ENCODE measurements around the gene PDIA6. TPM values are rescaled to one million over a fixed set of nuclear protein-coding genes. Genes with fewer than 3 reads are reported as not detected.
"Not testable (repeated sequence)": the region's sequence is repeated elsewhere in the genome, so short reads cannot be mapped to it uniquely, and the experiment has no call there.

Gene PDIA6
- total RNA-seq, 1 donor from 2014 or later: 102 TPM

- DNase-seq: not testable (repeated sequence)
These were observed 31.8 kb downstream of the PDIA6 start for GRCh38 chr2:10780821-10781220.

DNA sequence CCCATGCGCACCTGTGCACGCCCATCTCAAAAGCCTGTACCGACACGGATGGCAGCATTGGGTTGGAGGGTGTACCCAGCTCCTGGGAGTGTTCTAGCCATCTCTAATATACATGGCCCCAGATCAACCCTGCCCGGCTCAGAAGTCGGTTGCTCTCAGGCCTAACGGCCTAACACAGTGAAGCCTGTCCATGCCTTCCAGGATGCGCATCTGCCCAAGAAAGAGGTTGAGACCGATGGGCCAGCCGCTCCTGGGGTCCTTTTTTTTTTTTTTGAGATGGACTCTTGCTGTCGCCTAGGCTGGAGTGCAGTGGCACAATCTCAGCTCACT lies 32.1 kb downstream of the PDIA6 start:
- no peak for DNase-seq

DNA sequence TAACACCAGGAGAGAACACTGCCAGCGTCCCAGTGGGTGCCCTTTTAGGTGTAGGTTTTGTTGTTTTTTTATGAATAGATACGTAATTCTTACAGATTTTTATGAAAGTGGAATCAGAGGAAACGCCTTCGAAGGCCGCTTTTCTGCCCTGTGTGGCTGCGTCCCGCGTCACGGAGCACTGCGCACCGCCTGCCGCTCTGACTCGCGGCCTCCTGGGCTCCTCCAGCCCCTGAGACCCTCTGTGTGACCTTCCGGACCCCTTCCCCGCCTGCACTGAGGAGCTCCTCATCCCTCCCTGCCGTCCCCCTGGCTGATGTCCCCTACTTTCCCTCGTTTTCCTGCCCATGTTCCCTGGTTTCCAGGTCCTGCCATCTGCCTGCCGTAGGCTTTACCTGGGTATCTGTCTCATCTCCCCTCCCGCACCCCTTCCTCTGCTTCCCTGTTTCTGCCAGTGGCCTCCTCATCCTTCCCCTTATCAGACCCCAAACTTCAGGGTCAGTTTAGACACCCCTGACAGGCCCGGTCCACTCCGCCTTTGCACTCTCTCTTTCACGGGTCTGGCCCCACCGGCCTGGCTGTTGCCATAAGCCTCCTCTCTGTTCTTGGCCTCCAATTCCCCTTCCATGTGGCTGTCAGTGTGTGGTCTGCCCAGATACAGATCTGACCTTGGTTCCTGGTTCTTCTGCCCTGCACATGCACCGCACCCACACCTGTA lies 32.7 kb downstream of the PDIA6 start:
- DNase-seq: no peak

DNA sequence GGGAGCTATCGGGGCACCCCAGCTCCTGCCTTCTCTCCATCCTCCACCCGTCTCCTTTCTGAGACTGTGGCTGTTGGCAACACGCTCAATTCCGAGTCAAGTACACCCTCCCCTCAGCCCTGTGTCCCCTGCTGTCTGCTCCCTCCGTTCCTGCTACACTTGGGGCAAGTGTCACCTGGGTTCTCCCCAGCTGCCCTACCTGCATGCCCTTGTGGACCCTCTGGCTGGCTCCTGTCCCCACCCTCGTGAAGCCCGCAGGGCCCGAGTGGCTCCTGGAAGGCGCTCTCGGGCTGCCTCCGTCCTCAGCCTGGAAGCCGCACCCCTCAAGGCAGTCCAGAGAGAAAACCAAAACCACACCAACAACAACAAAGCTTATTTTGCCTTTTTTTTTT lies 33.9 kb downstream of the PDIA6 start:
- no peak for DNase-seq

GRCh38 chr2:10777842-10778723 lies 34.5 kb downstream of the PDIA6 start:
- no peak for DNase-seq

- DNase-seq: no peak
These were observed 35.3 kb downstream of the PDIA6 start for GRCh38 chr2:10777111-10777841.

DNA sequence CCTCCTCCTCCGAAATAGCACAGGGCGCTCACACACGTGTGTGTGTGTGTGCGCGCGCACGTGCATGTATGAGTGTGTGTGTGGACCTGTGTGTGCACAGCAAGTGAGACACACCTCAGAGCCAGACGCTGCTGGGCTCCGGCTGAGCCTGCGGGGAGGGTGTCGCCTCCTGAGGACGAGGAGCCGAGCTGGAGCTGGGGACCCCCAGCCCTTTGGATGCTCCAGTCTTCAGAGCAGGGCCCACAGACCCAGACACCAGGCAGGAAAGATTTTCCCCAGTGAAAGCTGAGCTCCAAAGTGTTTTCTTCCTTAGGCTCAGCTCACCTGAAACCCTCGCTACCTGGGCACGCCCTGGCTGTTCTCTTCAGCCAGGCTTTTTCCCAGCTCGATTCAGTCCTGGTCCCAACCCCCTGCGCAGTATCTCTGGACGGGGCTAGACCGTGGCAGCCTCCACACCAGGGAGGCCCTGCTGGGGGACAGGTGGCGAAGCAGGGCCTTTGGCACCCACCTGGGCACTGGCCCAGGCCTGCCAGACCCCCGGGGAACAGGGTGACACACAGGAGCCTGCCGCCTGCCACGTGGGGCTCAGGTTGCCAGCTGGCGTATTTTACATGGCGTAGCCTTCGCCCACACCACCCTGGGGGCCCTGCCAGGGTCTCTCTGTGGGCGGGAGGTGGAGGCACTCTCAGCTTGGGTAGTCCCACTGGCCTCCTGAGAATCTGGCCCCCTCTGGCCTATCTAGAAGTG lies 36.2 kb downstream of the PDIA6 start:
- DNase-seq: no peak

DNA sequence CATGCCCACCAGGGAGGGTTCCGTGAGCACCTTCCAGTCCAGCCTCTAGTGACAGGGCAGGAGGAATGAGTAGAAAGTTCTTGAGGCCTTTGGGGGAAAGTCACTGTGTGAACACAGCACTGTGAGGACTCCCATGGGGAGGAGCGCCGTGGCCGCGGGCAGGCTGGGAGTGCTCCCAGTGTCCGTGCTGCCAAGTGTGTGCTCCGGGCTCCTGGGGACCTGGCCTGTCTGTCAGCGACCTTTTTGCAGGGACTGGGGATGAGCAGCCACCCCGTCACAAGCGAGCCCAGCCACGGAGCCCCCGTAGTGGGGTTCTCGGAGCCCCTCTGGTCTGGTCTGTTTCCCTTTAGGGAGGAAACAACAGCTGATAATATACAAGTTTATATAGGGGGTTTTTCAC lies 36.8 kb downstream of the PDIA6 start:
- no peak for DNase-seq

- no peak for DNase-seq
These were observed 37.4 kb downstream of the PDIA6 start for GRCh38 chr2:10775021-10775780.

GRCh38 chr2:10774394-10774793 lies 38.2 kb downstream of the PDIA6 start:
- DNase-seq: no peak

DNA sequence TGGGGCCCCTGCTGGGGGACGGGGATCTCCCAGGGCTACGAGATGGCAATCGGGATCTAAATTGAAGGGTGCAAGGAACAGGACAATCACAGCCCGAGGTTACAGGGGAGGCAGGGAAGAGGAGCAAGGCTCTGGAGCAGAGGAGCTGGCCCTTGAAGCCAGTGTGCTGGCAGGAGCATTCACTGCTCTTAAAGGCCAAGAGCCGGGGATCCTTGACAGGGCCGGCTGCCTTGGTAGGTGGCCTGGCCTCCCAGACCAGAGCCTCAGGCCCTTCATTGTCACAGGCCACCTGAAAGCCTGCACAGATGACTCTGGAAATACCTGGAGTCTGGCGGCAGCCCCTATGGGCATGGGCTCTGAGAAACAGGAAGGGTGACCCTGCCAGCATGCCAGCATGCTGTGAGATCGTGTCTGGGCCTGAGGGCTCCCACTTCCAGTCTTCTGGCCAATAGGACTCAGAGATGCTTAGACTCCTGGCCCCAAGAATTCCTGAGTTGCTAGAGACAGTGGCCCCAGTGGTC lies 38.7 kb downstream of the PDIA6 start:
- DNase-seq: no peak

GRCh38 chr2:10772868-10773215 lies 39.7 kb downstream of the PDIA6 start:
- DNase-seq: no peak

DNA sequence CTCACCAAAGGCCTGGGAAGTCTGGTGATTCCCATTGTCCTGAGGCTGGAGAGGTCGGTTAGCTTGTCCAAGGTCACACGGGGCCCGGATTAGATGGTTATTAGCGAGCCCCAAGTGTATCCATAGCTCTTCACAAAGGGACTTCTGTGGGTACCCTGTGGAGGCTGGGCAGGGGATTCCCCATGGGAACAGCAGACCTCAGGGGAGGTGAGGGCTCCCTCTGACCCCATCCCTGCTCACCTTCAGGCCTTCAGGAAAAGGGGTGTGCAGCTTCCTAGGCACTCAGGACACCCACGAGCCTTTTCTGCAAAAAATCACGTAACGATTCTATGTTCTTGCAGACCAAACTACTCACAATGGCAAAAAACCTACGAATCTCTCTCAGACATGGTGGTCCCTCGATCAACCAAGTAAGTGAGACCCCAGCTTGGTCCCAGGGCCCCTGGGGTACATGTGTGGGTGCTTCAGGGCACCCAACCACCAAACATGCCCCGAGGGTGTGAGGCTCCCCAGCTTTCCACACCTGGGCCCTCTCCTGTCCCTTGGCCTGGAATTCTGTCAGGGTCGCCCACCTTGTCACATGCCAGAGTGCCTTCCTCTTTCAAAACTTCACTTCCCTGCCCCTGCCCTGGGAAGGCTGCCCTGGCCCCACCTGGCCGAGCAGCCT lies 40.3 kb downstream of the PDIA6 start:
- DNase-seq: no peak

- DNase-seq: no peak
These were observed 40.8 kb downstream of the PDIA6 start for GRCh38 chr2:10771786-10772185.

DNA sequence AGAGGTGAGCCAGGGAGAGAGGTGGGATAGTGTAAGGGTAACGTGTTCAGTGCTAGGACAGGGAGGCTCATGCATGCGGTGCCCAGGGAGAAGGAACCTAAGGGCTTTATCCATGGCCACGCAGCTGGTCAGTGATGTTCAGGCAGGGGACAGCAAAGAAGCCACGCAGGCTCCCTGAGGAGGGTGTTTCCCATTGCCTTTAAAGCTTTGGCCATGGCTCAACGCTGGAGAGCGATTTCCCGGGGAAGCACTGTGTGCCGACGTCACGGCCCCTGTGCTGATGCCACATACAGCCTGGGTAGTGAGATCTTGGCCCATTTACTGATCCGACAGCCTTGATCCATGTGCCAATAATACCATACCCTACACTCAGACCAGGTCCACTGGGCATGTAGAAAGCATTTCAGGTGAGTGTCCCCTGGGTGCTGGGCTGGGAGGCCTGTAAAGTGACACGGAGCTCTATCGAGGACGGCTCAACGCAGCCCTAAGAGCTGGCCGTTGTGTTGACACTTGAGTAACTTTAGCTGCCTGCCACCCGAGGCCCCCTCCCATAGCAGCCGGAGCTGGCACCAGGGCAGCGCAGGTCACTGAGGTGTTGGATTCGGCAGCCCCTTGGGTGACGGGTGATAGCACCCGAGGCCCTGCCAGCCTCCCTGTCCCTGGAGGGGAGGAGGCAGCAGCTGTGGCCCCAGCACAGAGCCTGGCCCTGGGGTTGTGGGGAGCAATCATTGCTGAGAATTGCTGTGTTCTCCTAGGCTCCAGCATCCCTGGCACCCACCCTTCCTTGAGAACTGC lies 41.4 kb downstream of the PDIA6 start:
- DNase-seq: no peak

GRCh38 chr2:10768063-10768507 lies 44.5 kb downstream of the PDIA6 start:
- DNase-seq: no peak

- DNase-seq: no peak
These were observed 46.7 kb downstream of the PDIA6 start for GRCh38 chr2:10765914-10766313.

- DNase-seq: no peak
These were observed 47.1 kb downstream of the PDIA6 start for GRCh38 chr2:10765461-10765860.

DNA sequence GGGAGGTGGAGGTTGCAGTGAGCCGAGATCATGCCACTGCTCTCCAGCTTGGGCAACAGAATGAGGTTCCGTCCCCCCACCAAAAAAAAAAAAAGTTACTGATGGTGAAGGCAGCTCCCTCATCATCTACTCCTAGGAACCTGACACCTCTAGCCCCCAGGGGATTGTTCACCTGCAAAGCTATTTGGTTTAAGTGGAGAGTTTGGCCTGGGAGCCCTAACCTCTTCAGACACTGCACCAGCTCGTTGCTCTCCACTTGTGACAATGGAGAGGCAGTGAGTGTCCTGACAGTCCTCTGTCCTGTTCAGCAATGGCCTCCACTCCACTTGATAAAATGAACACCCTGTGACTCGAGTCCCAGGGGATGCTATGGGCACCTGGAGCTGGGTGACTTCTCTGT lies 47.7 kb downstream of the PDIA6 start:
- no peak for DNase-seq

Measured in occipital lobe (tissue), 2 donors.